ENCODE measurements around the gene SLC22A23. TPM values are rescaled to one million over a fixed set of nuclear protein-coding genes. Genes with fewer than 3 reads are reported as not detected.
A peak's percentile ranks its signal among the peaks of the same experiment; 100 is the strongest.

Gene SLC22A23
- total and polyA plus RNA-seq, 7 donors = 8.1 to 18.7 (median 12.0) TPM

- Histone ChIP-seq H3K36me3 (peaks cover 0 to 6% (median 0%) of the 10 kb centered on the region in 4 donors), H3K9me3 (no peaks in the 10 kb centered on the region), H3K27ac (no peak overlapping the region), H3K27me3 (no peaks in the 10 kb centered on the region), H3K4me3 (no peak overlapping the region), H3K4me1 (no peaks in the 10 kb centered on the region)
- TF ChIP-seq CTCF (IDR thresholded peaks at IDR 0.05) = no peak
- TF ChIP-seq EP300 (IDR thresholded peaks at IDR 0.05) = no peak
- TF ChIP-seq POLR2AphosphoS5 (IDR thresholded peaks at IDR 0.05) = no peak
- no peak for TF ChIP-seq POLR2A (IDR thresholded peaks at IDR 0.05)
- intact Hi-C loops (cut with DNase I) = no loop called here
- DNase-seq = peak; percentile 49
- WGBS, 2 donors = 90% methylated on average over 11 of the region's 11 CpGs
Observed at GRCh38 chr6:3317741-3318211, 139.1 kb downstream of the SLC22A23 start.

- no peaks in the 10 kb centered on the region for H3K4me1 ChIP-seq
- intact Hi-C loops (cut with DNase I) = no loop called here
- H3K27me3 ChIP-seq = no peaks in the 10 kb centered on the region
- no peak overlapping the region for H3K4me3 ChIP-seq
- H3K36me3 ChIP-seq = no peaks in the 10 kb centered on the region
- H3K27ac ChIP-seq = no peak overlapping the region
- peak; percentile 29 for DNase-seq
- 81 to 93% methylated on average over 8 of the region's 8 CpGs for WGBS, 2 donors
- no peaks in the 10 kb centered on the region for H3K9me3 ChIP-seq
- no peak for TF ChIP-seq POLR2AphosphoS5 (IDR thresholded peaks at IDR 0.05)
- no peak for TF ChIP-seq EP300 (IDR thresholded peaks at IDR 0.05)
- TF ChIP-seq POLR2A (IDR thresholded peaks at IDR 0.05) = no peak
- TF ChIP-seq CTCF (IDR thresholded peaks at IDR 0.05) = no peak
Observed at GRCh38 chr6:3316818-3317217, 140.0 kb downstream of the SLC22A23 start.

GRCh38 chr6:3316331-3316730 is 140.5 kb downstream of the SLC22A23 start:
- intact Hi-C loops (cut with DNase I) = no loop called here
- H3K4me1 ChIP-seq = no peaks in the 10 kb centered on the region
- no peak overlapping the region for H3K4me3 ChIP-seq
- DNase-seq = peak; percentile 17
- WGBS, 2 donors = 90 to 93% methylated on average over 9 of the region's 9 CpGs
- no peaks in the 10 kb centered on the region for H3K27me3 ChIP-seq
- H3K36me3 ChIP-seq = no peaks in the 10 kb centered on the region
- no peaks in the 10 kb centered on the region for H3K9me3 ChIP-seq
- TF ChIP-seq POLR2A (IDR thresholded peaks at IDR 0.05) = no peak
- no peak for TF ChIP-seq POLR2AphosphoS5 (IDR thresholded peaks at IDR 0.05)
- no peak for TF ChIP-seq EP300 (IDR thresholded peaks at IDR 0.05)
- no peak for TF ChIP-seq CTCF (IDR thresholded peaks at IDR 0.05)
- H3K27ac ChIP-seq = no peak overlapping the region

GRCh38 chr6:3315841-3316240 is 141.0 kb downstream of the SLC22A23 start:
- intact Hi-C loops (cut with DNase I) = no loop called here
- 85 to 88% methylated on average over 8 of the region's 8 CpGs for WGBS, 2 donors

More at GRCh38 chr6:3315841-3316240, 141.0 kb downstream of the SLC22A23 start:
- Histone ChIP-seq H3K4me3 (no peak overlapping the region), H3K27me3 (no peaks in the 10 kb centered on the region), H3K9me3 (no peaks in the 10 kb centered on the region), H3K36me3 (no peaks in the 10 kb centered on the region), H3K27ac (no peak overlapping the region), H3K4me1 (peaks cover 0 to under 1% (median 0%) of the 10 kb centered on the region in 4 donors)
- peak; percentile 44 for DNase-seq
- TF ChIP-seq POLR2A (IDR thresholded peaks at IDR 0.05) = no peak
- no peak for TF ChIP-seq CTCF (IDR thresholded peaks at IDR 0.05)
- no peak for TF ChIP-seq EP300 (IDR thresholded peaks at IDR 0.05)
- TF ChIP-seq POLR2AphosphoS5 (IDR thresholded peaks at IDR 0.05) = no peak

Measured in sigmoid colon (tissue), 7 donors.